SK-N-MC (cell line): ENCODE data around the gene KIF5A.

Experiments used
- EZH2 ChIP-seq: fragments of 200-600 bp; sonication (generic); IDR thresholded peaks from one replicate; pipeline ENCODE4 v1.6.1; 2017; ENCODE audit warnings: antibody characterized with exemption
- FOXP2 ChIP-seq: optimal IDR thresholded peaks from 2 replicates; pipeline ENCODE3; 2011; ENCODE audit warnings: mild to moderate bottlenecking, moderate library complexity; ENCODE audit not compliant: insufficient read depth; ENCODE audit errors: extremely low read length, control extremely low read depth
- POLR2AphosphoS5 ChIP-seq: IDR thresholded peaks from 2 replicates; pipeline ENCODE4 v1.6.1; 2012; ENCODE audit warnings: mild to moderate bottlenecking, low read depth, low read length, borderline replicate concordance

- TF ChIP-seq EZH2: no peak
- TF ChIP-seq POLR2AphosphoS5: no peak
- no peak for TF ChIP-seq FOXP2
Observed at GRCh38 chr12:57625261-57626032, 75.6 kb downstream of the KIF5A start.
